Smooth muscle cell of the brain vasculature (primary cell): ENCODE data around the gene PAIP2.
A peak's percentile ranks its signal among the peaks of the same experiment; 100 is the strongest.
"Not testable (repeated sequence)": the region's sequence is repeated elsewhere in the genome, so short reads cannot be mapped to it uniquely, and the experiment has no call there.

Experiments used
- DNase-seq: peaks from one replicate; pipeline ENCODE4 v3.0.0-alpha.2; 2012; ENCODE audit warnings: low read depth, low spot score

PAIP2 gene

GRCh38 chr5:139391570-139392323 is 50.1 kb downstream of the PAIP2 start:
- no peak for DNase-seq

- DNase-seq = no peak
Observed at GRCh38 chr5:139392324-139392677, 50.6 kb downstream of the PAIP2 start.

GRCh38 chr5:139392678-139393496 is 51.2 kb downstream of the PAIP2 start:
- no peak for DNase-seq

GRCh38 chr5:139393497-139394122 is 52.0 kb downstream of the PAIP2 start:
- no peak for DNase-seq

GRCh38 chr5:139394123-139394653 is 52.5 kb downstream of the PAIP2 start:
- no peak for DNase-seq

GRCh38 chr5:139394654-139395566 is 53.3 kb downstream of the PAIP2 start, which contains the start of gene PROB1:
PROB1 (minus strand) TSS chr5:139395104; CDS start chr5:139395081, 23 bp downstream.
- DNase-seq = no peak

- DNase-seq = no peak
Observed at GRCh38 chr5:139395844-139396640, 54.4 kb downstream of the PAIP2 start.

- DNase-seq = no peak
Observed at GRCh38 chr5:139396691-139397090, 55.0 kb downstream of the PAIP2 start.

- DNase-seq = no peak
Observed at GRCh38 chr5:139397921-139398320, 56.3 kb downstream of the PAIP2 start.

GRCh38 chr5:139399501-139400121 is 58.0 kb downstream of the PAIP2 start:
- DNase-seq = no peak

- DNase-seq = no peak
Observed at GRCh38 chr5:139401546-139401945, 59.9 kb downstream of the PAIP2 start.

GRCh38 chr5:139402561-139403158 is 61.0 kb downstream of the PAIP2 start:
- no peak for DNase-seq

GRCh38 chr5:139403418-139403786 is 61.7 kb downstream of the PAIP2 start:
- no peak for DNase-seq

- DNase-seq = peak; percentile 95
Observed at GRCh38 chr5:139403787-139404483, 62.3 kb downstream of the PAIP2 start, which contains the start of gene SPATA24. SPATA24 (minus strand) TSS chr5:139404089; CDS start chr5:139404060, 29 bp downstream.

GRCh38 chr5:139404484-139404840 is 62.8 kb downstream of the PAIP2 start:
- DNase-seq = no peak

GRCh38 chr5:139406963-139407362 is 65.3 kb downstream of the PAIP2 start:
- no peak for DNase-seq

GRCh38 chr5:139407517-139407916 is 65.9 kb downstream of the PAIP2 start:
- no peak for DNase-seq

GRCh38 chr5:139408191-139408590 is 66.5 kb downstream of the PAIP2 start:
- no peak for DNase-seq

- DNase-seq = not testable (repeated sequence)
Observed at GRCh38 chr5:139409116-139409515, 67.5 kb downstream of the PAIP2 start.
